ENCODE measurements around the gene MAVS.
"Not testable (repeated sequence)": the region's sequence is repeated elsewhere in the genome, so short reads cannot be mapped to it uniquely, and the experiment has no call there.

MAVS gene

DNA sequence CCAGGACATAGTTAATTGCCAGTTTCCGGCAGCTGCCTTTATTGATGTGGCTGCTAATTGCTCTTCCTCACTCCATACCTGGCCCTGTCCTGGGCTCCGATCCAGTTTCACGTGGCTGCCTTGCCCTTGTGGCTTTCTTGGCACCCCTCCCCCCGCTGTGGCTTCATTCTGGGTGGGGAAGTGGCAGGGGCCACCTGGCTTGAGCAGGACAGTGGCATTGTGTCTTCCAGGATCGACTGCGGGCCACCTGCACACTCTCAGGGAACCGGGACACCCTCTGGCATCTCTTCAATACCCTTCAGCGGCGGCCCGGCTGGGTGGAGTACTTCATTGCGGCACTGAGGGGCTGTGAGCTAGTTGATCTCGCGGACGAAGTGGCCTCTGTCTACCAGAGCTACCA is 10.8 kb downstream of the MAVS start:
- no peak for DNase-seq

DNA sequence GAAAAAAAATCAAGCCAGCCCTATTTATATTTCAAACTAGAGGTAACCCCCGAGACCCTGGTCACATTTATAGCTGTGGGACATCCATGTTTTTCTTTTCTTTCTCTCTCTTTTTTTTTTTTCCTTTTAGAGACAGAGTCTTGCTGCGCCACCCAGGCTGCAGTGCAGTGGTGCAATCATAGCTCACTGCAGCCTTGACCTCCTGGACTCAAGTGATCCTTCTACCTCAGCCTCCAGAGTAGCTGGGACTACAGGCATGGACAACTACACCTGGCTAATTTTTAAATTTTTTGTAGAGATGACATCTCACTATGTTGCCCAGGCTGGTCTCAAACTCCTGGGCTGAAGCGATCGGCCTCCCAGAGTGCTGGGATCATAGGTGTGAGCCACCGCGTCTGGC is 12.1 kb downstream of the MAVS start:
- DNase-seq: no peak

GRCh38 chr20:3861191-3861590 is 14.6 kb downstream of the MAVS start:
- no peak for DNase-seq

- no peak for DNase-seq
These were observed 15.7 kb downstream of the MAVS start for GRCh38 chr20:3862333-3862732.

DNA sequence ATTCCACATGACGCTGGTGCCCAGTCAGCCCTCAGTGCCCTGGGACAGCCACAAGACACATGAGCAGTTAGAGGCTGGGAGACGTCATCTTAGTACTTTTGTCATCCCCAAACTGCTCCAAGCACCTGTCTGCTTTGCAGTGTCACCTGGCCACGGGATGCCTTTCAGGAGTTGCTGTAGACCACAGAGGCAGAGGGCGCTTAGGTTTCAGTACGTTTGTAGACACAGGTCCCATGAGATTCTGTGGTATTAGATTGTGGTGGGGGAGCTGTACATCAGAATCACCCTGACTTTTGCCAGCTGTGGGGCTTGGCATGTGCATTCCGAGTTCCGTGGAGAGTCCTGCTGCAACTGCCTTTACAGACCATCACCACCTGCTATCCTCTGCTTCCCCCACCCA is 16.7 kb downstream of the MAVS start:
- DNase-seq: no peak

- DNase-seq: no peak
These were observed 17.9 kb downstream of the MAVS start for GRCh38 chr20:3864518-3864917.

DNA sequence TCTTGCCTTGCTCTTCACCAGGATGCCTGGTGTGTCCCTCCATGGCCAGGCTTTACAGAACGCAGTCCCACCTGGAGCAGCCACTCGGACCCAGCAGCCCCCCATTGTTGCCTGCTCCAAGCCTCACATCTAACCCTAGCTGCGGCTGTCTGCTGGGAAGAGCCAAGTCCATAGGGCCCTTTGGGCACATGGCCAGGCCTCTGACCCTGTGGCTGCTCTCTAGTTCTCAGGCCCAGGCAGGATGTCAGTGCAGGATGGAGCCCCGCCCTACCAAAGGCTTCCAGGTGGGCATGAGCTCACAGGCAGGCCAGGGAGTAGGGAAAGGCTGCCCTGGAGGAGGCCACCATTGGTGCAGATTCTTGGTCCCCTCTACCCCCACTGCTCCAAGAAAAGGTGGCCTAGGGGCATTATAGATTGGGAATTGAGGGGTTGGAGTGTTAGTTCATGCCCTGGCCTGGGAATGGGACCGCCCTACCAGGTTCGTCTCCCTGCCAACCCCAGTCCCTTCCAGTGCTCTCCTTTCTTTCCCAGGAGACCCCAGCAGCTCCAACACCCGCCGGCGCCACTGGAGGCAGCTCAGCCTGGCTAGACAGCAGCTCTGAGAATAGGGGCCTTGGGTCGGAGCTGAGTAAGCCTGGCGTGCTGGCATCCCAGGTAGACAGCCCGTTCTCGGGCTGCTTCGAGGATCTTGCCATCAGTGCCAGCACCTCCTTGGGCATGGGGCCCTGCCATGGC is 18.7 kb downstream of the MAVS start:
- no peak for DNase-seq

- no peak for DNase-seq
These were observed 19.3 kb downstream of the MAVS start for GRCh38 chr20:3865887-3866407.

- no peak for DNase-seq
These were observed 19.8 kb downstream of the MAVS start for GRCh38 chr20:3866464-3866863.

- DNase-seq: no peak
These were observed 21.2 kb downstream of the MAVS start for GRCh38 chr20:3867802-3868201.

- DNase-seq: no peak
These were observed 23.4 kb downstream of the MAVS start for GRCh38 chr20:3869839-3870634.

DNA sequence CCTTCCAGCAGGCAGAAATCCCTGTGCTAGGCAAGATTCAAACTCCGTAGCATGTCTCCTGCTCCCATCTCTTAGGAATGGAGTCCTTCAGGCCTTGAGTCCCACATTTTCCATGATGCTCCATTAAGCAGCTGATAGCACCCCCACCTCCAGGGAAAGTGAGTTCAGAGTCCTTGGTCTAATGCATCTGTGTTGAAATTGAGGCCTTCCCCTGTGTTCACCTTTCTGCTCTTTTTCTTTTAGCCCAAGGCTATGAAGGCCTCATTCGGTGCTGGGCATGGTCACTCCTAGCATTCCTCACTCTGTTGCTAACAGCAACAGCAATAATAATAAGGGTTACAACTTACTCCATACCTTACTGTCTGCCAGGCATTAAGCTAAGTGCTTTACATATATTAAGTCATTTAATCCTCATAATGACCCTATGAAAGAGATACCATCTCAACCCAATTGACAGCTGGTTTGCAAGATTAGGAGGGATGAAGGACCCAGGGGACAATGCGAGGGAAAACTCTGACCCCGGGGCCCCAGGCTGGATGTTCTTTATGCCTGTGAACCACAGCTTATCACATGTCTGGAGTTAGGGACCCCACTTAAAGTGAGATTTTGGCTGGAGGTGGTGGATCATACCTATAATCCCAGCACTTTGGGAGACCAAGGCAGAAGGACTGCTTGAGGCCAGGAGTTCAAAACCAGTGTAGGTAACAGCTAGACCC is 25.1 kb downstream of the MAVS start:
- no peak for DNase-seq

DNA sequence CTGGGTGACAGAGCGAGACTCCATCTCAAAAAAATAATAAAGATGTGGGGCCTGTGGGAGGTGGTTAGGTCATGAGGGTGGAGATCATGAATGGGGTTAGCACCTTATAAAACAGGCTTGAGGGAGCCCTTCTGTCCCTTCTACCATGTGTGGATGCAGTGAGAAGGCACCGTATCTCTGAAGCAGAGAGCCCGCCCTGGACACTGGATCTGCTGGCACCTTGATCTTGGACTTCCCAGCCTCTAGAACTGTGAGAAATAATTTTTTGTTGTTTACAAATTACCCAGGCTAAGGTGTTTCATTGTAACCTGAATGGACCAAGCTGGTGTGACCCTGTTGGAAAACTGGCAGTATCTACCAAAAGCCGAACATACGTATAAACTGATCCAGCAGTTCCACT is 26.9 kb downstream of the MAVS start:
- no peak for DNase-seq

DNA sequence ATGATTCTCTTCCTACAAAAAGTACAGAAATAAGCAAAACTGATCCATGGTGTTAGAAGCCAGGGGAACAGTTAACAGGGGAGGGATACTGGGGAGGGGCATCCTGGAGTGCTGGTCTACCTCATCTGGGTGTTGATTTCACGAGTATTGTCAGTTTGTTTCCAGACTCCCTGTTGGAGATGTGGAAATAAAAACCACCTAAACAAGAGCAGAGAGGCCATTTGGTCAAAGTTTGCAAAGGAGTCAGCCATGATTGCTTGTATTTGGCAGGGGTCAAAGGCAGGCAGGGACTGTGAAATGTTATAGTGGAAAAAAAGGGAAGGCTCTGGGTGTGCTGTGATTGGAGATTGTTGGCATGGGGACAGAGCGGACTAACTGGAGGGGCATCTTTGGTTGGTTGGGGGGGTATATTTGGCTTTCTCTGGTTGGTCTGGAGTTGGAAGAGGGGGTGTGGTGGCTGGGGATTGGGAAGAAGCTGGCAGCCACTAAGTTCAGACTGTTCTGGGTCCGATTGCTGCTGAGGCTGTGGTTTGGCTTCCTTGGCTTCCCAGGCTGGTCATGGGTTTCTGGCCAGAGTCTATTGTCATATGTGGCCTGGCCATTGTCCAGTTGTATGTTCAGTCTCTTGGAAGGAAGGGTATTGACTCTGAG is 27.7 kb downstream of the MAVS start:
- no peak for DNase-seq

DNA sequence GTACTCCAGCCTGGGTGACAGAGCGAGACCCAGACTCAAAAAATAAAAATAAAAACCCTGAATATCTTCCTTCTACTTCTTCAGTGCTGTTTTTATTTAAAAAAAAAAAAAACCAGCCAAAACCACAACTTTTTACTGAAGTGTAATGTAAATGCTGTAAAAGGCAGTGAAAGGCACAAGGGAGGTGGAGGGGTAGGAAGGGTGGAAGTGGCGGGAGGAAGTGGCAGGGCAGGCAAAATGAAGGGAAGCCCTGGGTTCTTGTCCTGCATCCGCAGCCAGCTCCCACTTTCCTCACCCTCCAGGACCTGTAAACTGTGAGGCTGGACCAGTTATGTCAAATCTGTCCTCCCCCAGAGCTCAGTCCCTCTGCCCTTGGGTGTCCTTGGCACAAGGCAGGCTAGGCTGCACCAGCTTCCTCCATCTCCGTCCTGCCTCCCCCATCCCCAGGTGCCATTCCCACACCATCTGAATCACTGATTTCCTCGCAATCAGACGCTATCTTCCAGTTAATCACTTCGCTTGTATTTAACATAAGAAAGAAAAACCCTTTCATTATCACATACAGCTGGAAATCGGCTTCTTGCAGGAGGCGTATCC is 28.8 kb downstream of the MAVS start:
- DNase-seq: no peak

DNA sequence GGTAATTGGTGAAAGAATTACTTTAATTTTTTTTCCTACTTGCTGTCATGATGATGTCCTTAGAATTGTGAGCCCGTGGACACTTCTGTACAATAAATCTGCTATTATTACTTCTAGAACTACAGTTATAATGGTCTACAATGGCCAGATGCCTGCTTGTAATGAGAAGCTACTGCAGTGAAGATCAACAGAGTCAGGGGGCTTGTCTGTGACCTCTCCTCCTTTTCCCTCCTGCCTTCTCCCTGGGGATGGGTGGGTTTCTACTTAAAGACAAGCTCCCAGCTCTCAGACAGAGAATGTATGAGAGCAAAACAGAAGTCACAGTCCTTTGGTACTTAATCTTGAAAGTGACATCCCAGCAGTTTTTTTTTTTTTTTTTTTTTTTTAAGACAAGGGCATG is 29.4 kb downstream of the MAVS start:
- DNase-seq: no peak

DNA sequence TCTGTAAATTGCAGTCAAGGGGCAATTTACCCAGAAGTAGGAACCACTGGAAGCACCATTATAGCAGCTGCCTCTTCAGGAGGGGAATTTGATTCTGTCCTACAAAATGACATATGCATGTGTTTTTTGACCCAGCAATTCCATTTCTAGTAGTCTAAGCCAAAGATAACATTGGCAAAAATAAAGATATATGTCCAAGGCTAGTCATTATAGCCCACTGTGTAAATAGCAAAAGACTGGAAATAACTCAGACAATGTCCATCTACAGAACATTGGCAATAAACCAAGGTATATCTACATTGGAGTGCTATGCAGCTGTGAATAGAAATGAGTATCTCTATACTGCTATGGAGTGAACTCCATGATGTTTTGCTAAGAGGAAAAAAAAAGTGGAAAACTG is 30.0 kb downstream of the MAVS start:
- DNase-seq: no peak

GRCh38 chr20:3878921-3879274 is 32.3 kb downstream of the MAVS start:
- DNase-seq: not testable (repeated sequence)

- DNase-seq: no peak
These were observed 39.1 kb downstream of the MAVS start for GRCh38 chr20:3885715-3886114.

- no peak for DNase-seq
These were observed 41.4 kb downstream of the MAVS start for GRCh38 chr20:3887876-3888620.

GRCh38 chr20:3888622-3889488 is 42.2 kb downstream of the MAVS start, which contains the start of gene PANK2:
Gene PANK2 (plus strand): TSS chr20:3889387.
- DNase-seq: peak; percentile 85
